ENCODE measurements around the gene HIPK3.
"Not testable (repeated sequence)": the region's sequence is repeated elsewhere in the genome, so short reads cannot be mapped to it uniquely, and the experiment has no call there.

Gene HIPK3

GRCh38 chr11:33294224-33294623 is 37.0 kb downstream of the HIPK3 start:
- in situ Hi-C loops (cut with HindIII; ENCODE audit: low sequenced_read_pairs), result no loop called here

DNA sequence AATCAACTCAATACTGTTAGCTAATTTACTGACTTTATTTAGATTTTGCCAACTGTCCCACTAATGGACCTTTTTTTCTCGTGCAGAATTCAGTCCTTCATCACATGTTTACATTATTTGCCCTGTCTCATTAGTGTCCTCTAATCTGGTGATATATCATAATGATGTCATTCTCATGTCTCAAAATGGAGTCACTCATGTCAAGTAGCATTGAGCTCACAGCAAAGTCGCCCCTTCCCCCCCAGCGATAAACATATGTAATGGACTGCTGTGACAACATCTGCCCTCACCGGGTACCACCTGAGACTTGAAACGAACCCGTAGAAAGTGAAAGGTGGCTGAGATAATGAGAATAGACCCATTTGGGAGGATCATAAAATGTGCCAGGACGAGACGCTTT is 37.6 kb downstream of the HIPK3 start:
- in situ Hi-C loops (cut with HindIII; ENCODE audit: low sequenced_read_pairs), result no loop called here

DNA sequence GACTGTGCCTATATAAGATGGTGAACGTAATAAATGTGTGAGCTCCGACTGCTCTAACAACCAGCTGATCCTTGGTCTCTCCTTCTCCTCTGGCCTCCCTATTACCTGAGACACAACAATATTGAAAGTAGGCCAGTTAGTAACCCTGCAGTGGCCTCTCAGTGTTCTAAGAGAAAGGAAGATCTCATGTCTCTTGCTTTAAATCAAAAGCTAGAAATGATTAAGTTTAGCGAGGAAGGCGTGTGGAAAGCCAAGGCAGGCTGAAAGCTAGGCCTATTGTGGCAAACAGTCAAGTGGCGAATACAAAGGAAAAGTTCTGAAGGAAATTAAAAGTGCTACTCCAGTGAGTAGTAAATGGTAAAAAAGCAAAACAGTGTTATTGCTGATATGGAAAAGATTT is 39.5 kb downstream of the HIPK3 start:
- in situ Hi-C loops (cut with HindIII; ENCODE audit: low sequenced_read_pairs), result no loop called here

DNA sequence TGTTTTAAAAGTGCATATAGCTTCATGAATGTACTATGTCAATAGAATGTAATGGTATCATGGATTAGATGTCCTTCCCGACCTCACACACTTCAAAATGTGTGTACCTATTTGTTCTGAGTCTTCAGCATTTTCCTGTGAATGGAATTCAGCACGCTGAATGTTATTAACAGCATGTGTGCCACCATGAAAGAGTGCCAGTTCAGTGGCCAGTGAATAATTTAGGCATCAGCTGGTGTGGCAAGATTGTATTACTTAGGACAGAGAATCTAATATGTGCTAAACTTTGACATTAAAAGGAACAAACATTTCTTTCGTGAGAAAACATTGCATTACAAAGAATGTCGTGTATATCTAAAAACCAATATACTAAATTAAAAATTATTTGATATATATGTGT is 46.4 kb downstream of the HIPK3 start:
- in situ Hi-C loops (cut with HindIII; ENCODE audit: low sequenced_read_pairs), result no loop called here

DNA sequence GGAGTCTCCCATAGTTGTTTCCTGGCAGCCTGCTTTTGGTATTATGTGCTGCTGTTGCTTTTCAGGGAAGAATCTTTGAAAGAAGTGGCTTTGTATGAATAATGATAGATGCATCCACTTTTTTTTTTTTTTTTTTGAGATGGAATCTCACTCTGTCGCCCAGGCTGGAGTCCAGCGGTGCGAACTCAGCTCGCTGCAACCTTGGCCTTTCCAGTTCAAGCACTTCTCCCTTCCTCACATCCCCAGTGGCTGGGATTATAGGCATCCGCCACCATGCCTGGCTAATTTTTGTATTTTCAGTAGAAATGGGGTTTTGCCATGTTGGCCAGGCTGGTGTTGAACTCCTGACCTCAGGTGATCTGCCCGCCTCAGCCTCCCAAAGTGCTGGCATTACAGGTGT is 49.6 kb downstream of the HIPK3 start:
- in situ Hi-C loops (cut with HindIII; ENCODE audit: low sequenced_read_pairs), result not testable (repeated sequence)

DNA sequence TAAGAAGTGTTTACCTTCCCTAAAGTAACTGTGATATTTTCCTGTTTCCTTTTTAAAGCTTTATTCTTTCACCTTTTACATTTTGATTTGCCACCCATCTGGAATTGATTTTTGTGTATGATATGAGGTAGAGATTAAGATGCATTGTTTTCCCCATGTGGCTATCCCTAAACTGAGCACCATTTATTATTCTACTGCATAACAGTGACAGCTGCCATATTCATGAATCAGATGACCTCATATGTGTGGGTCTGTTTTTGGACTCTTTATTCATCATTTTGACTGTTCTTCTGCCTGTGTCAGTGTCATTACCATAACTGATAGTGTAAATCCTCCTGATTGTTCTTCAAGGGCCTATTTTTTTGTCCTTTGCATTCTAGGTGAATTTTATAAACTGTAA is 50.8 kb downstream of the HIPK3 start:
- in situ Hi-C loops (cut with HindIII; ENCODE audit: low sequenced_read_pairs), result no loop called here

- in situ Hi-C loops (cut with HindIII; ENCODE audit: low sequenced_read_pairs), result no loop called here
Observed at GRCh38 chr11:33309118-33309517, 51.9 kb downstream of the HIPK3 start.

DNA sequence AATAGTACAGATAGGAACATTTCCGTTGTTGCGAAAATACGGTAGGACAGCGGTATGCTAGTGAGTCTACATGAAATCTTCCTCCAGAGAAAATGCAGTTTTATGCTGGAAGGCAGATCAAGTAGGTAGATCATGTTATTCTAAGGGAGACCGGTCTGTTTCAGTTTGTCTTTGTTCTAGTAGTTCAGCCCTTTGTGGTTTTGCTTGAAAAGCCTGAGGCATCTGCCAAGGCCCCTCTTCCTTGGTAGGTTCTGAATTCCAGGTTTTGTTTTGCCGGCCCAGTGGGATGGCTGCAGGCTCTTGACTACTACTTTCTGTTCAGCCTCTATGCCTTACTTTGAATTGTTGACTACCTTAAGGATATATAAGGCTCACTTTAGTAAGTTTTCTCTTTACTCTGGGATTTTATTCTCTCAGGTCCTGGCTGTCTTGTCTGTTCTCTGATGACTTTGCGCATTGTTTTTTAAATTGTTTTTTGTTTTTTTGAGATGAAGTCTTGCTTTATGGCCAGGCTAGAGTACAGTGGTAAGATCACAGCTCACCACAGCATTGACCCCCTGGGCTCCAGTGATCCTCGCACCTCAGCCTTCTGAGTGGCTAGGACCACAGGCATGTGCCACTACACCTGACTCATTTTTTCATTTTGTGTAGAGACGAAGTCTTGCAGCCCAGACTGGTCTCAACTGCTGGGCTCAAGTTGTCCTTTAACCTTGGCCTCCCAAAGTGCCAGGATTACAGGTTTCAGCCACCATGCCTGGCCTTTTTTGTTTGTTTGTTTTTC is 53.7 kb downstream of the HIPK3 start:
- in situ Hi-C loops (cut with HindIII; ENCODE audit: low sequenced_read_pairs), result no loop called here

- in situ Hi-C loops (cut with HindIII; ENCODE audit: low sequenced_read_pairs), result no loop called here
Observed at GRCh38 chr11:33311680-33312079, 54.5 kb downstream of the HIPK3 start.

- in situ Hi-C loops (cut with HindIII; ENCODE audit: low sequenced_read_pairs), result no loop called here
Observed at GRCh38 chr11:33315822-33316221, 58.6 kb downstream of the HIPK3 start.

DNA sequence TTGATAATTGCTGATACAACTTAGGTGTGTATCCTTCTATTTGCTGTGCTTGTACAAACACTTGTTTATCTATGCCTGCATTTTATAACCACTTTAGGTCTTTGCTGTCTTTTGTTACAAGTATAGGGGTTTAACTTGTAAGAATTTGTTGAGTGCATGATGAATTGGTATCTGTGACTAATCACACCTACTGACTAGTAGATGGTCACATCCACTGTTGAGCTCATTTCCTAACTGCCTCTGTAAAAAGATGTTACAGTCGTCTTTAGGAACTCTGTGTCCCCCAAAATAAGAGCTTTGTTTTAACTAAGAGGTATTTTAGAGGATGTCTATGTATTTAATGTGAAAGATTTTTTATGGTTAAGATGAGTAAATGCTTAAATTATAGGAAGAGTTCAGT is 60.5 kb downstream of the HIPK3 start:
- in situ Hi-C loops (cut with HindIII; ENCODE audit: low sequenced_read_pairs), result no loop called here

- in situ Hi-C loops (cut with HindIII; ENCODE audit: low sequenced_read_pairs), result no loop called here
Observed at GRCh38 chr11:33320016-33320813, 63.0 kb downstream of the HIPK3 start.

- in situ Hi-C loops (cut with HindIII; ENCODE audit: low sequenced_read_pairs), result no loop called here
Observed at GRCh38 chr11:33320814-33321330, 63.7 kb downstream of the HIPK3 start.

- in situ Hi-C loops (cut with HindIII; ENCODE audit: low sequenced_read_pairs), result no loop called here
Observed at GRCh38 chr11:33321422-33321821, 64.2 kb downstream of the HIPK3 start.

DNA sequence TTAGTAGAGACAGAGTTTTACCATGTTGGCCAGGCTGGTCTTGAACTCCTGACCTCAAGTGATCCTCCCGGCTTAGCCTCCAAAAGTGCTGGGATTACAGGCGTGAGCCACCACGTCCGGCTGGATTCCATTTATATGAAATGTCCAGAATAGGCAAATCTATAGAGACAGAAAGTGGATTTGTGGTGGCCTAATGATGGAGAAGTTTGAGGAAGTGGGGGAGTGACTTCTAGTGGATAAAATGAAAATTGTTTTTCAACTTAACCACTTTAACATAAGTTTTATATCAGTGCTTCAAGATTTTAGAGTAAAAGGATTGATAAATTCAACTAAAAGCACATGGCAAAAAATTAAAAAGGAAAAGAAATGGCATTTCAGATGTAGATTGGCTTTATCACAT is 66.2 kb downstream of the HIPK3 start:
- in situ Hi-C loops (cut with HindIII; ENCODE audit: low sequenced_read_pairs), result no loop called here

GRCh38 chr11:33324302-33324985 is 67.3 kb downstream of the HIPK3 start:
- in situ Hi-C loops (cut with HindIII; ENCODE audit: low sequenced_read_pairs), result no loop called here

DNA sequence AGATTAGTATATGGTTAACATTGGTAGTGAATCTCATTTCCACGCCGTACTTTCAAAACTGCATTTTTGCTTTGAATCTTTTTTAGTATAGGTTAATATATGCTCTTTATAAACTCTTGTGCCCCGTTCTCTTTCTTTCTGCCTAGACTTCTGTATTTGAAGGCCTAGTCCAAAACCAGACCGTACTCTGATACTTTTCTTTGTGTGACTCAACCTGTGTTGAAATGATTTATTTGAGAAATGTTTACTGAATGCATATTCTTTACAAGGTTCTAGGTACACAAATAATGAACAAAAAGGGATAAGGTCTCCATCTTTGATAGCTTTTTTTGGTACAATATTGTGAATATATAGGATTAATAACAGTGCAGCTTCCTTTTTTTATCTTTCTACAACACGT is 68.3 kb downstream of the HIPK3 start:
- in situ Hi-C loops (cut with HindIII; ENCODE audit: low sequenced_read_pairs), result loop anchor here (5.0 to 25.0 kb wide), 2 partner anchors 53 to 163 kb away; partner anchors contain the start of gene CSTF3

DNA sequence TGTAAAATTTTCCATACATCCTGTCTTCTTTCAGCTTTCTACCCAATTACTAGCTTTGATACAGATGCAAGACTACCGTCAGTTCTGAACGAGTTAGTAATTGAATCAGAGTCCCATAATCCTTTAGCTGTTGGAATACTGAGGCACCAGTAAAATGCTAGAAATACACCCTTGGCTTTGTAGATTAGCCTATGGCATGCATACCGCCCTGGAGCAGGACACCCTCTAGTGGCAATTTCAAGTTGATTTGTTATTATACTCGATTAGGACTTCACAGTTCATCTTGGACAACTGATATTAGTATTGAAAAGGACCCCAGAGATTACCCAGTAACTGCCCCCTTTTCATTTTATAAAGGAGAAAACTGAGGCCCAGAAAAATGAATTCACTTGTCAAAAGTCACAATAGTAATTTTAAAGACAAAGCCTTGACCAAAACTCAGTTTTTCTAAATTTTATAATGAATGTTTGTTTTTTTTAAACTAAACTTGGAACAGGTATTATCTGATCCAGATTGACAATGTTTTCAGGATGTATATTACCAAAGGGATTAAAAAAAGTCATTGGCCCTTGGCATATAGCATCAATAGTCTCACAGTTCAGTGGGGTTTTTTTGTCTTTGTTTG is 72.6 kb downstream of the HIPK3 start:
- in situ Hi-C loops (cut with HindIII; ENCODE audit: low sequenced_read_pairs), result loop anchor here (5.0 to 25.0 kb wide), 2 partner anchors 58 to 168 kb away; partner anchors contain the start of gene CSTF3

DNA sequence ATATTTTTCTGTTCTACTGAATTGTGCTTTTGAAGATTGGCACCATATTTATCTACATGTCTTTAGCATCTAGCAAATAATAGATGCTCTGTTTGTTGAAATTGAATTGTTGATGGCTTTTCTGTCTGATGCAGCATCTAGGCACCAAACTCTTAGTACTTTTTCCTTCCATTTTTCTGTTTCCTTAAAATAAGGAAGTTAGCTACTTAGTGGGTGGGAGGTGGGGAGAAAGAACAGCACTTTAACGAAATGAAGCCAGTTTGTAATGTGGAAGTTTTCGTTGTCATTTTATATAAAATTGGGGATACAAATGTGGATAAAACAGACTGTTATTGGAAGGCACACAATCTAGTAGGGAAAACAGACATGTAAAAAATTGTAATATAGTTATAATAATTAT is 76.6 kb downstream of the HIPK3 start:
- in situ Hi-C loops (cut with HindIII; ENCODE audit: low sequenced_read_pairs), result loop anchor here (25.0 kb wide), 1 partner anchor 172 kb away; the partner anchor contains the start of gene CSTF3

DNA sequence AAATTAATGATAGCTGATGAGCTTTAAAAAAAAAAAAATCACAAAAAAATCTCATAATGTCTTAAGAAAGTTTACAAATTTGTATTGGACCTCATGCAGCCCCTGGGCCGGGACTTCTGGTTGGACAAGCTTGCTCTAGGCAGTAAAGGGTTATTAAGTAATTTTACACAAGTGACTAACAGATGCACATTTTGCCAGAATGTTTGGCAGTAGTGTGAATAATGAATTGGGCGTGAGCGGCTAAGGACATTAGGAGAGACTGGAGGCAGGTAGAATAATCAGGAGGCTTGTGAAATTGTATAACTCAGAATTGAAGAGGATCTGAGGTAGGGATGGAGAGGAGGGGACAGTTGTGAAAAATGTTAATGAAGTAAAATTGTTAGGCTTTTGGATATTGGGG is 77.4 kb downstream of the HIPK3 start:
- in situ Hi-C loops (cut with HindIII; ENCODE audit: low sequenced_read_pairs), result loop anchor here (25.0 kb wide), 1 partner anchor 172 kb away; the partner anchor contains the start of gene CSTF3

- in situ Hi-C loops (cut with HindIII; ENCODE audit: low sequenced_read_pairs), result loop anchor here (25.0 kb wide), 1 partner anchor 177 kb away; the partner anchor contains the start of gene CSTF3
Observed at GRCh38 chr11:33339247-33339646, 82.1 kb downstream of the HIPK3 start.
